Astrocyte (in vitro differentiated cells and primary cell): ENCODE data around the gene SORD. TPM values are rescaled to one million over a fixed set of nuclear protein-coding genes. Genes with fewer than 3 reads are reported as not detected.
A peak's percentile ranks its signal among the peaks of the same experiment; 100 is the strongest.

ENCODE experiments used
- DNase-seq: peaks from one replicate; pipeline ENCODE4 v3.0.0-alpha.2; 2010; ENCODE audit warnings: low read depth
- FAIRE-seq: peaks from 2 replicates; lab custom pipeline; 2011; peaks lifted over from hg19 to GRCh38; lab: Jason Lieb, UNC
- H2AFZ ChIP-seq: 2 replicates; pipeline ENCODE4 v1.6.0; 2012; ENCODE audit warnings: low read depth, low read length, inconsistent platforms
- H3K27ac ChIP-seq: 2 replicates; pipeline ENCODE4 v1.5.1; 2011; ENCODE audit warnings: low read depth, low read length, inconsistent platforms
- H3K27me3 ChIP-seq: 2 replicates; pipeline ENCODE4 v1.6.0; 2011; ENCODE audit warnings: low read length, inconsistent platforms; ENCODE audit not compliant: insufficient read depth
- H3K36me3 ChIP-seq: 2 replicates; pipeline ENCODE4 v1.5.1; 2011; ENCODE audit warnings: low read length, inconsistent platforms; ENCODE audit not compliant: insufficient read depth
- H3K4me1 ChIP-seq: 2 replicates; pipeline ENCODE4 v1.5.1; 2011; ENCODE audit warnings: low read length, inconsistent platforms; ENCODE audit not compliant: insufficient read depth
- H3K4me2 ChIP-seq: 2 replicates; pipeline ENCODE4 v1.6.0; 2012; ENCODE audit warnings: low read length, inconsistent platforms
- H3K4me3 ChIP-seq: 2 replicates; pipeline ENCODE4 v1.5.1; 2011; ENCODE audit warnings: low read depth, mild to moderate bottlenecking, low read length, inconsistent platforms; ENCODE audit not compliant: insufficient read depth
- H3K79me2 ChIP-seq: 2 replicates; pipeline ENCODE4 v1.6.0; 2012; ENCODE audit warnings: mild to moderate bottlenecking, low read length, inconsistent platforms; ENCODE audit not compliant: insufficient read depth
- H3K9ac ChIP-seq: 2 replicates; pipeline ENCODE4 v1.6.0; 2012; ENCODE audit warnings: mild to moderate bottlenecking, low read length, inconsistent platforms
- H3K9me3 ChIP-seq: 2 replicates; pipeline ENCODE4 v1.5.1; 2012; ENCODE audit warnings: low read depth, mild to moderate bottlenecking, low read length, inconsistent platforms; ENCODE audit not compliant: insufficient read depth
- H4K20me1 ChIP-seq: 2 replicates; pipeline ENCODE4 v1.6.0; 2012; ENCODE audit warnings: low read length, inconsistent platforms; ENCODE audit not compliant: insufficient read depth
- H3K27ac Mint-ChIP-seq: one replicate; pipeline ENCODE4 v1.8.0; 2021; ENCODE audit warnings: mild to moderate bottlenecking, mixed read lengths; ENCODE audit not compliant: unreplicated experiment
- H3K27me3 Mint-ChIP-seq: one replicate; pipeline ENCODE4 v1.8.0; 2021; ENCODE audit warnings: low read depth, mixed read lengths; ENCODE audit not compliant: unreplicated experiment
- H3K36me3 Mint-ChIP-seq: one replicate; pipeline ENCODE4 v1.8.0; 2021; ENCODE audit warnings: low read depth, mixed read lengths; ENCODE audit not compliant: unreplicated experiment
- H3K4me1 Mint-ChIP-seq: one replicate; pipeline ENCODE4 v1.8.0; 2021; ENCODE audit warnings: low read depth, mixed read lengths; ENCODE audit not compliant: unreplicated experiment
- H3K4me3 Mint-ChIP-seq: one replicate; pipeline ENCODE4 v1.8.0; 2021; ENCODE audit warnings: mild to moderate bottlenecking, moderate library complexity, mixed read lengths; ENCODE audit not compliant: unreplicated experiment
- H3K9me3 Mint-ChIP-seq: one replicate; pipeline ENCODE4 v1.8.0; 2021; ENCODE audit warnings: mild to moderate bottlenecking, mixed read lengths; ENCODE audit not compliant: unreplicated experiment
- EZH2 ChIP-seq: IDR thresholded peaks from 2 replicates; pipeline ENCODE4 v1.6.1; 2012; ENCODE audit warnings: mild to moderate bottlenecking, low read length, inconsistent platforms; ENCODE audit not compliant: insufficient read depth
- total RNA-seq: library from RNA; stranded (reverse); gene quantifications from 2 replicates; pipeline ENCODE4 v1.2.1, GENCODE V29; 2021
- TF ChIP-seq, protein P1 (sequence below): IDR thresholded peaks from 2 replicates; pipeline ENCODE4 v1.5.1; 2011; ENCODE audit warnings: low read depth, mild to moderate bottlenecking, inconsistent platforms, low read length, moderate library complexity; ENCODE audit not compliant: insufficient read depth

Gene SORD
- total RNA-seq, 1 donor from 2014 or later = 26.2 TPM

DNA sequence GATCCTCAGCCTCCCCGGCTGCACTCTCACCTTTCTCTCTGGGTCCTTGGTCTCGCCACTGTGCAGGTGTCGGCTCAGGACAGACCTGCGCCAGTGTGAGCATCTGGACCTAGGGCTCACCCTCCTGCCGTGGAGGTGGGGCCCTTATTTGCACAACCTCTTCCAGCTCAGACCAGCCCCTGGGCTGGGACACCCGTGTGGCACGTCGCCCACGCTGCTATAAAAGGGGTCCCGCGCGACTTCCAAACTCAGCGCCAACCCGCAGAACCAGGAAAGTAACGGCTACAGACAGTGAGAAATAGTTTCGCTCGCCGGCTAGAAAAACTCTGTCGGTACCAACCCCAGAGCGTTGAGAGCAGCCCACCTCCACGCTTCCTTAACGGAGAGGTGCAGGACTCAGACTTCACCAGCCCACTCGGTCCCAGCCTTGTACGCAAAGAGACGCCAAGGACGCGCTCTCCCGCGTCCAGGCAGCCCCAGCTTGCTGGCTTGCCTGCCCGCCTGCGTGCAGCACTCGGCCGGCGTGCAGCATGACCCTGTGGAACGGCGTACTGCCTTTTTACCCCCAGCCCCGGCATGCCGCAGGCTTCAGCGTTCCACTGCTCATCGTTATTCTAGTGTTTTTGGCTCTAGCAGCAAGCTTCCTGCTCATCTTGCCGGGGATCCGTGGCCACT, 91.2 kb downstream of the SORD start, which contains the start of the genes DUOX2 and DUOXA2:
Gene DUOX2, minus strand, starts transcription at position 97 of the 675 bp plus-strand sequence. CDS start 761 bp downstream, outside the sequence.
Gene DUOXA2, plus strand, starts transcription at position 251 of the 675 bp plus-strand sequence. Its CDS starts 280 bp downstream, at position 531.
- FAIRE-seq (no peak), DNase-seq (no peak)
- H2AFZ ChIP-seq = no peak within 1 kb of the TSS
- Mint-ChIP-seq H3K36me3 (no peaks in the 10 kb centered on the region), H3K9me3 (peaks cover 6% of the 10 kb centered on the region), H3K4me1 (no peaks in the 10 kb centered on the region), H3K27me3 (peaks cover 79% of the 10 kb centered on the region), H3K27ac (peak within 1 kb of the TSS; percentile 34), H3K4me3 (no peak within 1 kb of the TSS)
- H3K9me3 ChIP-seq = no peaks in the 10 kb centered on the region
- TF ChIP-seq EZH2 = peak; percentile 78
- TF ChIP-seq, protein P1, sequence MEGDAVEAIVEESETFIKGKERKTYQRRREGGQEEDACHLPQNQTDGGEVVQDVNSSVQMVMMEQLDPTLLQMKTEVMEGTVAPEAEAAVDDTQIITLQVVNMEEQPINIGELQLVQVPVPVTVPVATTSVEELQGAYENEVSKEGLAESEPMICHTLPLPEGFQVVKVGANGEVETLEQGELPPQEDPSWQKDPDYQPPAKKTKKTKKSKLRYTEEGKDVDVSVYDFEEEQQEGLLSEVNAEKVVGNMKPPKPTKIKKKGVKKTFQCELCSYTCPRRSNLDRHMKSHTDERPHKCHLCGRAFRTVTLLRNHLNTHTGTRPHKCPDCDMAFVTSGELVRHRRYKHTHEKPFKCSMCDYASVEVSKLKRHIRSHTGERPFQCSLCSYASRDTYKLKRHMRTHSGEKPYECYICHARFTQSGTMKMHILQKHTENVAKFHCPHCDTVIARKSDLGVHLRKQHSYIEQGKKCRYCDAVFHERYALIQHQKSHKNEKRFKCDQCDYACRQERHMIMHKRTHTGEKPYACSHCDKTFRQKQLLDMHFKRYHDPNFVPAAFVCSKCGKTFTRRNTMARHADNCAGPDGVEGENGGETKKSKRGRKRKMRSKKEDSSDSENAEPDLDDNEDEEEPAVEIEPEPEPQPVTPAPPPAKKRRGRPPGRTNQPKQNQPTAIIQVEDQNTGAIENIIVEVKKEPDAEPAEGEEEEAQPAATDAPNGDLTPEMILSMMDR = no peak
- peak within 1 kb of the TSS; percentile 55 for H3K4me2 ChIP-seq
- H3K27me3 ChIP-seq = peaks cover 77% of the 10 kb centered on the region
- no peaks in the 10 kb centered on the region for H4K20me1 ChIP-seq
- no peaks in the 10 kb centered on the region for H3K36me3 ChIP-seq
- no peak within 1 kb of the TSS for H3K4me3 ChIP-seq
- no peak within 1 kb of the TSS for H3K27ac ChIP-seq
- H3K79me2 ChIP-seq = no peaks in the 10 kb centered on the region
- H3K9ac ChIP-seq = no peak within 1 kb of the TSS
- H3K4me1 ChIP-seq = no peaks in the 10 kb centered on the region

DNA sequence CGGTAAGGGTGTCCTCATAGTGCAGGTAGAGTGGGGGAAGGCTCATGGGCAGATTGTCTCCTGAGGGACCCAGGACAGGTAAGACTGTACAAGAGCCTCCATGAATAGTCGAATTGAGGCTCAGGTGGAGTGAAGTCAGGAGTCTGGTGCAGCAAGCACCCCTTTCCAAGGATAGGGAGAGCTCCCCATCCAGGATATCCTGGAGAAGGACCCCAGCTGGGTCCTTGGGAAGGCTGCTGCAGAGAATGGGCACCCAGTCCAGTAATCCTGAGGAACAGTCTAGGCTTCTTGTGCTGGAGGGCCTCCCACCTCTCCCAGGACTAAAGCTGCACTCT, 91.7 kb downstream of the SORD start:
- Histone ChIP-seq H3K27ac (no peak overlapping the region), H3K4me2 (peak overlapping the region; percentile 55), H4K20me1 (no peaks in the 10 kb centered on the region), H3K4me1 (no peaks in the 10 kb centered on the region), H3K79me2 (no peaks in the 10 kb centered on the region), H2AFZ (no peak overlapping the region), H3K27me3 (peaks cover 72% of the 10 kb centered on the region), H3K9ac (no peak overlapping the region), H3K36me3 (no peaks in the 10 kb centered on the region), H3K9me3 (no peaks in the 10 kb centered on the region), H3K4me3 (no peak overlapping the region)
- peaks cover 6% of the 10 kb centered on the region for H3K9me3 Mint-ChIP-seq
- no peaks in the 10 kb centered on the region for H3K36me3 Mint-ChIP-seq
- DNase-seq (no peak), FAIRE-seq (no peak)
- H3K4me3 Mint-ChIP-seq = no peak overlapping the region
- H3K27me3 Mint-ChIP-seq = peaks cover 79% of the 10 kb centered on the region
- no peak overlapping the region for H3K27ac Mint-ChIP-seq
- TF ChIP-seq EZH2 = no peak
- TF ChIP-seq, protein P1 = no peak
- no peaks in the 10 kb centered on the region for H3K4me1 Mint-ChIP-seq

- no peaks in the 10 kb centered on the region for H3K9me3 ChIP-seq
- H3K27ac ChIP-seq = no peak overlapping the region
- TF ChIP-seq, protein P1 = no peak
- no peak for TF ChIP-seq EZH2
- H3K79me2 ChIP-seq = no peaks in the 10 kb centered on the region
- H2AFZ ChIP-seq = no peak overlapping the region
- H3K4me1 Mint-ChIP-seq = no peaks in the 10 kb centered on the region
- H3K27ac Mint-ChIP-seq = no peak overlapping the region
- no peak for DNase-seq
- no peak overlapping the region for H3K4me3 Mint-ChIP-seq
- no peaks in the 10 kb centered on the region for H3K36me3 ChIP-seq
- no peaks in the 10 kb centered on the region for H3K36me3 Mint-ChIP-seq
- H3K27me3 ChIP-seq = peaks cover 67% of the 10 kb centered on the region
- H3K4me1 ChIP-seq = no peaks in the 10 kb centered on the region
- peaks cover 72% of the 10 kb centered on the region for H3K27me3 Mint-ChIP-seq
- no peak for FAIRE-seq
- peaks cover 5% of the 10 kb centered on the region for H3K9me3 Mint-ChIP-seq
- no peak overlapping the region for H3K4me2 ChIP-seq
- no peak overlapping the region for H3K4me3 ChIP-seq
- no peaks in the 10 kb centered on the region for H4K20me1 ChIP-seq
- H3K9ac ChIP-seq = no peak overlapping the region
Observed at GRCh38 chr15:45115312-45115820, 92.4 kb downstream of the SORD start.
